ENCODE data around the gene DNAH11. TPM values are rescaled to one million over a fixed set of nuclear protein-coding genes. Genes with fewer than 3 reads are reported as not detected.

Gene DNAH11
- total and polyA plus RNA-seq, 2 of the 8 experiments (the other 6 are each of a cell fraction or from before 2014, with no cell fraction given), result 1.8 to 4.9 TPM

- no peak for TF ChIP-seq CHD7 (IDR thresholded peaks at IDR 0.05; ENCODE audit: insufficient replicate concordance, low read length)
- TF ChIP-seq TBP (IDR thresholded peaks at IDR 0.05; ENCODE audit: low read depth, low read length), result no peak
- no peak for TF ChIP-seq POLR2AphosphoS5 (IDR thresholded peaks at IDR 0.05; ENCODE audit: low read depth, low read length)
- TF ChIP-seq SRF (IDR thresholded peaks at IDR 0.05; ENCODE audit: low read depth, low read length), result no peak
Measured at GRCh38 chr7:21782996-21783395, 240.2 kb downstream of the DNAH11 start (continued).
